NCI-H82 (cell line): ENCODE data around the gene LEPROT.
"Not testable (repeated sequence)": the region's sequence is repeated elsewhere in the genome, so short reads cannot be mapped to it uniquely, and the experiment has no call there.

Experiments
- DNase-seq: peaks from one replicate; lab custom pipeline; 2025; lab: John Stamatoyannopoulos, UW

The LEPROT gene, protein sequence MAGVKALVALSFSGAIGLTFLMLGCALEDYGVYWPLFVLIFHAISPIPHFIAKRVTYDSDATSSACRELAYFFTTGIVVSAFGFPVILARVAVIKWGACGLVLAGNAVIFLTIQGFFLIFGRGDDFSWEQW

DNA sequence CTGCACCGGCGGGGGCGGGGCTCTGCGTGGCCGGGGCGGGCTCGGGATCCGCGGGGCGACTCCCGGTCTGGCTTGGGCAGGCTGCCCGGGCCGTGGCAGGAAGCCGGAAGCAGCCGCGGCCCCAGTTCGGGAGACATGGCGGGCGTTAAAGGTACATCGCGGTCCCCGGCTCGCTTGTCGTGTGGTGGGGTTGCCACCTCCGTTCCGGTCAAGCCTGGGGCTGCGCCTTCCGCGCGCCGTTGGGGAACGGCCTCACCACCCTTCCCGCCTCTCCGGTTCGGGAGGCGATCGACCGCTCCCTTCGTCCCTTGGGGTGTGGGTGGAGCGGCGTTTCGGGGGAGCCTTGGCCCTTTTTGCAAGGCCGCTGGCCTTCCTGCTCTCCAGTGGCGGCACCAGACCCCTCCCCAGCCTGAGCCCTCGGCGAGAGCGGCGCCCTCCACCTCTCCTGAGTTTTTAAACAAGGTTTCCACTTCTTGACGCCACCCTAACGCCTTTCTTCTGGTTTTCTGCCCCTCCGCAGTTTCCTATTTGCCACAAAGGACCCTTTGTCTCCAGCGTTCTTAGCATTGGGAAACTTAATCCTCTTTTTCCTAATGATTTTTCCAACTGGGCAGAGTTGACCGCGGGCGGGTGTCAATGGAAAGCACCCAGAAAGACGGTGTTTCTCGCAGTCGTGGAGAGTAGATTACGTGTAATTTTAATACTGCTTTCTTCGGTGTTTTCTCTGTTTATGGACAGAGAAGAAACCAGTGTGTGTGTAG, at the start of gene LEPROT, which contains the start of gene LEPR:
Gene LEPROT, plus strand, starts transcription at position 79 of the 761 bp plus-strand sequence. Its CDS starts 57 bp downstream, at position 136.
Gene LEPR, plus strand, starts transcription at position 79 of the 761 bp plus-strand sequence. CDS start 144,898 bp downstream, outside the sequence.
- peak; percentile 87 for DNase-seq

DNA sequence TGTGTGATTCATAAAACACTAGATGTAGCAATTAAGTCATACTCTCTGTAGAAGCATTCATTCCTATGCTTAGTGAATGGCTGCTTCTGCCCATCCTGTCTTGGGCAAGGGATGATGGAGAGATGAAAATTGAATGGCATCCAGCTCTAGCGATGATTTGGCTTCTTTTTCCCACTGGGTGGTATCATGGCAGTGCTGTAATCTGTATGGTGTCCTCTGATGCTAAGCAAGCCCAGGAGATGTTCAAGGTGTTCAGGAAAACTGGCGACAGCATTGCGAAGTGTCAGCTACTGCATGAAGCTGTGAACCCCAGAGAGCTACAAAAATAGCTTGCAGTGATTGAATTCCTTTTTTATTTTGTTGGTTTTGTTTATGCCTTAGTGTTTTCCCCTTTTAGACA, 48.9 kb upstream of the LEPROT start:
- no peak for DNase-seq

DNA sequence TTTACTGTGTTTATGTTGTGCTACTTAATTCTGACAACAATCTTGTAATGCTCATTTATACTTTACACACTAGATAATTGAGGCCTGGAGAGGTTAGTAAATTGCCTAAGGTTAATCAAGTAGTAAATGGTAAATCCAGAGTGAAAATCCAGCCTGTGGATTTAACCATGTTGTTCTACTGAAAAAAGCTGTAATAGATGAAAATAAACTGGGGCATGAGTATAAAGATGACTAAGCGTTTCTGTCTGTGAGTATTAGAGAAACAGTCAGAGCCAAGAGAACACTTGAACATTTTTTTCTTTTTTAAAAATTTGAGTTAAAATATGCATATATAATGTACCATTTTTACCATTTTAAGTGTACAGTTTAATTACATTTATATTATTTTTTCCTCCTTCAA, 47.9 kb upstream of the LEPROT start:
- DNase-seq: no peak

DNA sequence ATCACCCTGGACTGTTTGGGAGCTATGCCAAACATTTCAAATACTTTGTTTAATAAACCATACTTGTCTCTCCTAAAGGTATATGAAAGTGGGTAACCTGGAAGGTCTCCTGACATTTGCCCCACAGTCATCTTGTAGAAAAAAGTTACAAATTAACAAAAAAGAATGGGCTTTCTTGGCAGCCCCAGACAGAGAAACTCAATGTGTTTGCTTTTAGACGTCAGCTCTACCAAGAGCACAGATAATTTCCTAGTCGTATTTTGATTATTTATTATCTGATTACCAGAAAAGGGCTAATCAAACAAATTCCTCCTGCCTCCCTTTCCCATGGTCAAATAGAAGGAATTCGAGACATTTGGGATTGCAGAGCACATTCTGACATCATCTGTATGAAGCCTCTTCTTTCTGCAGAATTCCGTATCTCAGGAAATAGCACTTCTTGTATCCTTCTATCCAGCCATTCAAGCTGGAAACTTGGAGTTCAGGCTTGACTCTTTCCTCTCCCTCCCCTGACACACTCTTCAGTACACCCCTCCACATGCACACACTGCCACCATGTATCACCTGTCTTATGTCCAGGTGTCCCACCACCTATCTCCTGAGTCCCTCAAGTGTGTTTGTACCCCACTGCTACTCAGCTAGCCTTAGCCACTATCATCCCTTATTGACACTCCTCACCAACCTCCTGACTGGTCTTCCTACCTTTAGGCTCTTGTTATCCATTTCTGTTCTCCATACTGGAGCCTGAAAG, 42.8 kb upstream of the LEPROT start:
- no peak for DNase-seq

DNA sequence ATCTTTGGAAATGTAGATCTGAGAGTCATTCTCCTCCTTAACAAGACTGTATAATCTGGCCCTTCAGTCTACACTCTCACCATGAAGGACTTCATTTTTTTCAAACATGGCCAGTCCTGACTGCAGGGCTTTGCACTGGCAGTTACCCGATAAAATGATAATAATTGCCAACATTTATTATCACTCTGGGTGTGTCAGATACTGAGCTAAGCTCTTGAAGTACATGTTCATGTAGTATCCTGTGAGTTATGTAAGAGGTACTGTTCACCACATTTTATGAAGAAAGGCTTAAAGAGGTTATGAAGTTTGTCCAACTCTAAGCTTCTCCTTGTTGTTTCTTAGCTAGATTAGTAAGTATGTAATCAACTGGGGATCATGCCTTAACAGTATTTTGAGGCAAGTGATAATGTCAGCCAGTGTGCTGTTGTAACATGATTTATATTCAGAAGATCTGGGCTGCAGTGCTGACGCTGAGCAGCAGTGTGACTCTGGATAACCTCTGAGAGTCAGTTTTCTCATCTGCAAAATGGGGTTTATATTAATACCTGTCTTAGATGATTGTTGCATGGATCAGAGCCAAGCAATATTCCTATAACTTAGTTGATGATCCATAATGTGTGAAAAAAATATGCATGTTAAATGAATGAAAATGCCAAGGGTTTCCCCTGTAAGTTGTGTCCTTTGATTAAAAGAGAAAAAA, 42.1 kb upstream of the LEPROT start:
- DNase-seq: no peak

DNA sequence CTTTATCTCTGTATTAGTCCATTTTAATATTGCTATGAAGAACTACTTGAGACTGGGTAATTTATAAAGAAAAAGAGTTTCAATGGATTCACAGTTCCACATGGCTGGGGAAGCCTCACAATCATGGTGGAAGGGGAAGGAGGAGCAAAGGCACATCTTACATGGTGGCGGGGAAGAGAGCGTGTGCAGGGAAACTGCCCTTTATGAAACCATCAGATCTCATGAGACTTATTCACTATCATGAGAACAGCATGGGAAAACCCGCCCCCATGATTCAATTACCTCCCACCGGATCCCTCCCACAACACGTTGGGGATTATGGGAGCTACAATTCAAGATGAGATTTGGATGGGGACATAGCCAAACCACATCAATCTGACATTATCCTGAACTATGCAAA, 36.0 kb upstream of the LEPROT start:
- DNase-seq: not testable (repeated sequence)

DNA sequence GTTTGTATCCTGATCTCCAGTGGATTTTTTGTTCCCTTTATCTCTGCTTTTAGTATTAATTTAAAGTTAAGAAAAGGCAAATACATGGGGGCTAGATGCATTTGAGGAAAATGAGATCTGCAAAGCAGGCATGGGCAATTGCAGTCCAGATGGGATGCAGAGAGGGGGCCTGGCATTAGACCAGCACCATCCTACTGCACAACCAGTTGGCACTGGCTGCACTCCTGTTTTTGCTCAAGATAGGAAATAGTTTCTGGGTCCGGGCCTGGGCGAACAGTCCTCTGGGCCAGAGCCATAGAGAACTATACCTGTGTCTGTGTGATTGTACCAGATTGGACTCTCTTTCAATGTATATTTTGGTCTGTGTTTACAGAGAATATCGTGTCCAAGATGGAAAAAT, 34.0 kb upstream of the LEPROT start:
- no peak for DNase-seq

DNA sequence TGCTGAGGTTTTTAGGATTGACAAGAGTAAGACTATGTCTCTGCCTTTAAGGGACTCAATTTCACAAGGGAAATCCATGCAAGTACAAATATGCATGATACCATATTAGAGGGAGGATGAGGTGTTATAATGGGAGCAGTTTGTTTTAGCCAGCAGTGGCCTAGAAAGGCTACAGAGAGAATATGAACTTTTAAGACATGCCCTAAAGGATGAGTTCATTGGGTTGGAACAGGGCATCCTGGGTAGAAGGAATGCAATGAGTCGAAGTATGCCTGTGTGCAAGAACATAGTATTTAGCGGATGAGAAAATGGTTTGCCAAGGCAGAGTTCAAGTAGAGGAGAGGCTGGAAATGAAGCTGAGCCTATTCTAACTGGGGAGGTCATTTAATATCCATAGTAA, 32.6 kb upstream of the LEPROT start:
- no peak for DNase-seq

DNA sequence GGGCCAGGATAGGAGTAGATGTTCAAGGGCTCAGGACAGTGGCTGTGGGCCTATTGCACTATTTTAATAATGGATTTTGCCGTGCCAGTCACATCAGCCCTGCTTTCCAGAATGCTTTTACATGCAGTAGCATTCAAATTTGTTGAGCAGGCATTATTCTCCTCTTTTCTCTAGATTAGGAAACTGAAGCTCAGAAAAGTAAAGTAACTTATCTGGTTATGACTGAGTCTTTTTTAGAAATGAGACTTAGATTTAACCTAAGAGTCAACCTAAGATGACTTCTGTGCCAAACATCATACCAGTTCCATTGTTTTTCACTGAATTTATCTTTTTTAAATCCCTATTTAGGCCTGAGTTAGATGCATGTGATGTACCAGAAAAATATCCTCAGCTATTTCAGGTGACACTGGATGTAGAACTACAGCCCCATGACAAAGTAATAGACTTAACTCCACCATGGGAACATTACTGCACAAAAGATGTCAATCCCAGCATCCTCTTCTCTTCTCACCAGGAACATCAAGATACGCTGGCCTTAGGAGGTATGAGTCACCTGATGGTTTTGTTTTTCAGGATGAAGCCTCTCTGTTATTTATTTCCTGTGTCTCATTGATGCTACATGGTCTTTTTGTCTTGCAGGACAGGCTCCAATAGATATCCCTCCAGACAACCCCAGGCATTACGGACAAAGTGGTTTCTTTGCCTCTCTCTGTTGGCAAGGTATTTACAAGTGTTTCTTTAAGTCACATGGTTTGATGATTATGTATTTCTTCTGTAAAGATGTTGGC, 31.4 kb upstream of the LEPROT start:
- DNase-seq: no peak

DNA sequence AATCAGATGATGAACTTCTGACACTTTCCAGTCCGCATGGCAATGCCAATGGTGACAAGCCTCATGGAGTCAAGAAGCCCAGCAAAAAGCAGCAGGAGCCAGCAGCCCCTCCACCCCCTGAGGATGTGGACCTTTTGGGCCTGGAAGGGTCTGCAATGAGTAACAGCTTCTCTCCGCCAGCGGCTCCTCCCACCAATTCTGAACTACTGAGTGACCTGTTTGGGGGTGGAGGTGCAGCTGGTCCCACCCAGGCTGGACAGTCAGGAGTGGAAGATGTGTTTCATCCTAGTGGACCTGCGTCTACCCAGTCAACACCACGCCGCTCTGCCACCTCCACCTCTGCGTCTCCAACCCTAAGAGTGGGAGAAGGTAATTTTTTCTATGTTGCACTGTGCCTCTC, 28.0 kb upstream of the LEPROT start:
- DNase-seq: no peak

DNA sequence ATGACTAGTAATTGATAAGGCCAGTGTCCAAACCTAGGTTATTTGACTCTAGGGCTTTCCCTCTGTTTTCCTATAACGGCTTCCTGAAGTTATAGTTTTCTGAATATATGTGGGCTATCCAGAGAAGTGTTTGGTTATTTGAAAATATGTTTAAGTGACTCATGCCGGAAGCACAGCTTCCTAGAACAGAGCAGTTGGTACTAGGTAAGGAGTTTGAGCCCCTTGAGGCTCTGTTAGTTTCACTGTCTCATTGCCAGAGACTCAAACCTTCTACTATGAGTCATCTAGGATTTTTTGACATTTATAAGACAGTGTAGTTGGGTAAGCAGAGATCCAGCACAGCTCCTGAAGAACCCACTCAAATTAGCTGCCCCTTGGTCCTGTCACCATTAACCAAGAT, 27.1 kb upstream of the LEPROT start:
- no peak for DNase-seq

DNA sequence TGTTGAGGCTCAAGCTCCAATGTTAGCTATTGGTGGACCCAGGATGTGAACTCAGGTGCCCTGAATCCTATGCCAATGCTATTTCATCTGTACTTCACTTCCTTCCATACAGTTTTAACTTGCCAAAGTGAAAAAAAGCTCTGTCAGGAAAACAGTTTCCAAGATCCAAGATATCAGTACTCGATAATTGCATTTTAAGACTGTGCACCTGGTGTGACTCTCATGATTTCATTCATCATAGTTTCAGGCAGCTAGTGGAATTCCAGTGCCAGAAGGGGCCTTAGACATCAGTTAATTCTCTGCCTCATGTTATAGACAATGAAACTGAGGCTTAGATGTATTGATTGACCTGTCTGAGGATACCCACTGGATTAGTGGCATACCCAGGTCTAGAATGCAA, 26.5 kb upstream of the LEPROT start:
- peak; percentile 46 for DNase-seq

DNA sequence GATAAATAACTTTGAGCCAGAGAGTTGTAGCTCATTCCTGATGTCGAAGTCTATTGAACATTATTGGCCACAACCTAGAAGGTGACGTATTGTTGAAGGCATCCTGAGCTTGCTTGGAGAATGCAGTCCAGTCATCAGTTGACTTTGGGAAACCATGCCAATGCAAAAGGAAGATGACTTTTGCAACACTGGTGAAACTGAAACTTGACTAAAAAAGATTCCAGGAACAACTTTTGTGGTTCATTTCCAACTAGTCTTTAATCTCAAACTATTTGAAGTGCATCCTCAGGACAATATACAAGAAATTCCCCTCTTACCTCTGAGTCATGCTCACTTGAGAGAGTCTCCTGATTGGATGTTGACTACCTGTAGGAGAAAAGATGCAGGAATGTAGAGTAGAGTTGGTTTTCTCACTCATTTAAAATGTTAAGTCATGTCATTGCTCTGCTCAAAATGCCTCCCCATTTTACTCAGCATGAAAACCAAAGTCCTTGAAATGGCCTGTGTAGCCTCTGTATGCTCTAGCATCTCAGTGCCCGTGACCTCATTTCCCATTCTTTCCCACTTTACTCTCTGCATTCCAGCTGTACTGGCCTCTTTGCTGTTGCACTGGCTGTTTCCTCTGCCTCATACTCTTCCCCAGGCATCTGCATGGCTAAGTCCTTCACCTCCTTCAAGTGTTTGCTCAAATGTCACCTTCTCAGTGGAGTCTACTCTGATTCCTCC, 24.4 kb upstream of the LEPROT start:
- no peak for DNase-seq

DNA sequence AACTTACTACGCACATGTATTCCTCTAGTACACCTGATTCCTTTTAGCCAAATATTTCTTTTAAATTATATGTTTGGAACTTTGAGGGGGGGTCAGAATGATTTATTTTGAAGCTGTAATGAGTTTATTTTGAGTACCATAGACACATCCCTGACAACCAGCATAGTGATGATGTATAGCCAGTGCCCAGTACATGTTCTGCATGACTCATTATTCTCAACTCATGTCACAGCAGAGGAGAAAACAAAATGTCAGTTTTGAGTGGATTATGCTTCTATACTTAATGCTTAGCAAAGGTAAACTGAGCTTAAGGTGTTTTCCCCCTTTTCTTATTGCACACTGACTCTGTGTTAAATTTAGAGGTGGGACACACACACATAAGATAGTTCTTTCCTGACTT, 22.4 kb upstream of the LEPROT start:
- DNase-seq: no peak

DNA sequence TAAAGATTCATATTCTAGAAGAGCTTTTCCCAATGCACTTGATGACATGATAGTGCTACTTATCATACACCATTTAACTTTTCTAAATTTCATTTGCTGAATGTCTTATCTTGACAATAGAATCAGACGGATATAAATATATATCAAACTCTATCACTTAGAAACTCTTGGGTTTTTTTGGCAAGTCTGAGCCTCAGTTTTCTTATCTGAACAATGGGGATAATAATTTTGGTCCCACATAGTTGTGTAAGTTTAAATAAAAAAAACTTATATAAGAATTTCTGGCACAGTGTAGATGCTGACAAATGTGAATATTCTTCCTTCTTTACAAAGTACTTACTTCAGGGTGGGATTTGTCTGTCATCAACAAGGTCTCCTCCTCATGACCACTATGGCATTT, 21.5 kb upstream of the LEPROT start:
- no peak for DNase-seq

DNA sequence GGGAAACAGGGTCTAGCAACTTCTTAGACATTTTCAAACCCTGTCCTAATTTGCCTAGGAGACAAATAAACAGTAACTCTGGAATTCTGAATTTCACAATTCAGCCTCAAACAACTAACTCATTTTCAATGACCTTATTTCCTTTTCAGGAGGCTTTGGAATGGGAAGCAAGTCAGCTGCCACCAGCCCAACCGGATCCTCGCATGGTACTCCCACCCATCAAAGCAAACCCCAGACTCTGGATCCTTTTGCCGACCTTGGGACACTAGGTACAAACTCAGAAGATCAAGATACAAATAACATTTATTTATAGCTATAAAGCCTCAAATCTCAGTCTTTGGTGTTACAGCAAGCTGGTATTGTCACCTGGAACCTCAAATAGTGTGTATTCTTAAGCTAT, 18.9 kb upstream of the LEPROT start:
- DNase-seq: no peak

DNA sequence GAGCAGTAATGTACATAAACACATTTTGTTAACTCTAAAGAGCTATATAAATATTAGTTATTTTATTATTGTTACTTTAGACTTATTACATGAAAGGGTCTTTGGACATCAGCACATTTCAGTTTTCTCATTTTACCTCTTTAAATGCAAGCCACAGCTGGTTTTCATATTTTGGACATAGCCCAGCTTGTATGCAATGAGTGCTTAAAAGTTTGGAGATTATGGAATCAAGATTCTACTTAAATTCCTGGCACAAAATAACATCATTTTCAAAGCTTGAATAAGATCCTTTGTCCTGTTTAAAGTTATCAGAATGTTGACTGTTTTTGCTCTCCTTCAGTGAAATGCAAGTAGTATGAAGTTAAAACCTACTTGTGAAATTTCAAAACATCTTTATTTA, 15.5 kb upstream of the LEPROT start:
- DNase-seq: no peak

DNA sequence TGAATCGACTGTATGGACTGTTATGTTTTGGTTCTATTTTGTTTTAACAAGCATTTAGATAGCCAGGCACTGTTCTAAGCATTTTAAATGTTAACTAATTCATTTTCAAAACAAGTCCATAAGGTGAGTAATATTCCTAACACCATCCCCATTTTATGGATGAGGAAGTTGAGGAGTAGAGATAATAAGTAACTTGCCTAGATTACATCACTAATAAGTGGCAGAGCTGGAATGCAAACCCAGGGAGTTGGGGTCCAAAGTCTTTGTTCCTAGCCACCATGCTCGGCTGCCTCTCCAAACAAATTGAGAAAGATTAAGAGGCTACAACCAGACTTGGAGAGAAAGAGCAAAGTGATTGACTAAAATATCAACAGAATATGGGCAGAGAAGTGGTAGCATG, 12.6 kb upstream of the LEPROT start:
- DNase-seq: no peak

DNA sequence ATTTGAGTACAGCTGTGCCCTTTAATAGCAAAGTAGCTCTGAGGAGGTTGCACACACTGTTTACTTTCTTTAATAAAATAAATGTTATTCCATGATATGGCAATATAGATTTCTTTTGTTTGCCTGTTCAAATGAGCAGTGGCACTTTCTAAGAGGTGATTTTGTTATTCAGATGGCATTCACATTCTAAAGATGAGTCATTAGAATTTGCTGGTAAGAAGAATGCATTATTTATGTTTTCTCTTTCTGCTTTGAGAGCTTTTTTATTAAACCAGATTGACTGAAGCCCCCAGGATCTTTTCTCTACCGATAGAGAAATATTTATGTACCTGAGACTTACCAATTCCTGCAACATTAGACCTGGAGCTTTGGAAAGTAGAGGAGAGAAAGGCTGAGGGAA, 11.2 kb upstream of the LEPROT start:
- DNase-seq: no peak

DNA sequence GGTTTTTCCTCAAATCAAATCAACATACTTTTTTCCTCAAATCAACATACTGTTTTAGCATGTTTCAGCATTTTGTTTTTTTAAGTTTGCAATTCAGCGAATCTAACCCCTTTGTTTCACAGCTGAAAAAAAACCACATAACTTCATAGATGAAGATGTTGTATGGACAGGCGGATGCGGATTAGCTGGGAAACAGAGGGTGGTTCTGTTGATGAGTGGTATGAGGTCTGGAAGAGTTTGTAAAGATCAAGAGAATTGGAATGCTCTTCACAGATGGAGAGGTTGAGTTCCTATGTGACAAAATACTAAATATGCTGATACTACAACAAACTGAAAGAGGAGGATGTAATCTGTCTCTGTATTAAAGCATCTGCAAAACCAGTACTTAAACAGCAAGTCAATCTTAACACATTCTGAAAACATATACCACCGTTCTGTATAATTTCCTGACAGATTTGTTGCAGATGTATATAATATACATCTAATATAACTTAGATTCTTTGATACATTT, 10.6 kb upstream of the LEPROT start:
- DNase-seq: no peak
